Astrocyte (in vitro differentiated cells and primary cell): ENCODE results near the gene PPP1R37. TPM values are rescaled to one million over a fixed set of nuclear protein-coding genes. Genes with fewer than 3 reads are reported as not detected.

Source experiments
- DNase-seq: peaks from one replicate; pipeline ENCODE4 v3.0.0-alpha.2; 2010; ENCODE audit warnings: low read depth
- FAIRE-seq: peaks from 2 replicates; lab custom pipeline; 2011; peaks lifted over from hg19 to GRCh38; lab: Jason Lieb, UNC
- H2AFZ ChIP-seq: 2 replicates; pipeline ENCODE4 v1.6.0; 2012; ENCODE audit warnings: low read depth, low read length, inconsistent platforms
- H3K27ac ChIP-seq: 2 replicates; pipeline ENCODE4 v1.5.1; 2011; ENCODE audit warnings: low read depth, low read length, inconsistent platforms
- H3K27me3 ChIP-seq: 2 replicates; pipeline ENCODE4 v1.6.0; 2011; ENCODE audit warnings: low read length, inconsistent platforms; ENCODE audit not compliant: insufficient read depth
- H3K36me3 ChIP-seq: 2 replicates; pipeline ENCODE4 v1.5.1; 2011; ENCODE audit warnings: low read length, inconsistent platforms; ENCODE audit not compliant: insufficient read depth
- H3K4me1 ChIP-seq: 2 replicates; pipeline ENCODE4 v1.5.1; 2011; ENCODE audit warnings: low read length, inconsistent platforms; ENCODE audit not compliant: insufficient read depth
- H3K4me2 ChIP-seq: 2 replicates; pipeline ENCODE4 v1.6.0; 2012; ENCODE audit warnings: low read length, inconsistent platforms
- H3K4me3 ChIP-seq: 2 replicates; pipeline ENCODE4 v1.5.1; 2011; ENCODE audit warnings: low read depth, mild to moderate bottlenecking, low read length, inconsistent platforms; ENCODE audit not compliant: insufficient read depth
- H3K79me2 ChIP-seq: 2 replicates; pipeline ENCODE4 v1.6.0; 2012; ENCODE audit warnings: mild to moderate bottlenecking, low read length, inconsistent platforms; ENCODE audit not compliant: insufficient read depth
- H3K9ac ChIP-seq: 2 replicates; pipeline ENCODE4 v1.6.0; 2012; ENCODE audit warnings: mild to moderate bottlenecking, low read length, inconsistent platforms
- H3K9me3 ChIP-seq: 2 replicates; pipeline ENCODE4 v1.5.1; 2012; ENCODE audit warnings: low read depth, mild to moderate bottlenecking, low read length, inconsistent platforms; ENCODE audit not compliant: insufficient read depth
- H4K20me1 ChIP-seq: 2 replicates; pipeline ENCODE4 v1.6.0; 2012; ENCODE audit warnings: low read length, inconsistent platforms; ENCODE audit not compliant: insufficient read depth
- H3K27ac Mint-ChIP-seq: one replicate; pipeline ENCODE4 v1.8.0; 2021; ENCODE audit warnings: mild to moderate bottlenecking, mixed read lengths; ENCODE audit not compliant: unreplicated experiment
- H3K27me3 Mint-ChIP-seq: one replicate; pipeline ENCODE4 v1.8.0; 2021; ENCODE audit warnings: low read depth, mixed read lengths; ENCODE audit not compliant: unreplicated experiment
- H3K36me3 Mint-ChIP-seq: one replicate; pipeline ENCODE4 v1.8.0; 2021; ENCODE audit warnings: low read depth, mixed read lengths; ENCODE audit not compliant: unreplicated experiment
- H3K4me1 Mint-ChIP-seq: one replicate; pipeline ENCODE4 v1.8.0; 2021; ENCODE audit warnings: low read depth, mixed read lengths; ENCODE audit not compliant: unreplicated experiment
- H3K4me3 Mint-ChIP-seq: one replicate; pipeline ENCODE4 v1.8.0; 2021; ENCODE audit warnings: mild to moderate bottlenecking, moderate library complexity, mixed read lengths; ENCODE audit not compliant: unreplicated experiment
- H3K9me3 Mint-ChIP-seq: one replicate; pipeline ENCODE4 v1.8.0; 2021; ENCODE audit warnings: mild to moderate bottlenecking, mixed read lengths; ENCODE audit not compliant: unreplicated experiment
- CTCF ChIP-seq: IDR thresholded peaks from 2 replicates; pipeline ENCODE4 v1.5.1; 2011; ENCODE audit warnings: low read depth, mild to moderate bottlenecking, inconsistent platforms, low read length, moderate library complexity; ENCODE audit not compliant: insufficient read depth
- EZH2 ChIP-seq: IDR thresholded peaks from 2 replicates; pipeline ENCODE4 v1.6.1; 2012; ENCODE audit warnings: mild to moderate bottlenecking, low read length, inconsistent platforms; ENCODE audit not compliant: insufficient read depth
- total RNA-seq: library from RNA; stranded (reverse); gene quantifications from 2 replicates; pipeline ENCODE4 v1.2.1, GENCODE V29; 2021

The PPP1R37 gene
- total RNA-seq, 1 donor from 2014 or later: 29.1 TPM

DNA sequence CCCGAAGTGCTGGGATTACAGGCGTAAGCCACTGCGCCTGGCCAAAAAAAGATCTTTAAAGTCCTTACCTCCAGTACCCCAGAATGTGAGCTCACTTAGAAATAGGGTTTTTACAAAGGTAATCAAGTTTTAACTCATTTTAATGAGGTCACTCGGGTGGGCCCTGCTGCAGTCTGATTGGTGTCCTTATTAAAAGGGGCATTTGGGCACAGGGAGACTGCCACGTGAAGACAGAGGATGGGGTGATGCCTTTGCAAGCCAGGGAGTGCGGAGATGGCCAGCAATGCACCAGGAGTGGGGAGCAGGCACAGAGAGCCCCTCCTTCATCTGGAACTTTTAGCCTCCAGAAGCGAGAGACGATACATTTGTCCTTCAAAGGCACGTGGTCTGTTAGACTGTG is 56.1 kb downstream of the PPP1R37 start:
- H3K4me3 Mint-ChIP-seq: peak overlapping the region; percentile 50
- Histone ChIP-seq H3K4me2 (no peak overlapping the region), H3K4me1 (peaks cover 19% of the 10 kb centered on the region), H3K9me3 (no peaks in the 10 kb centered on the region), H2AFZ (no peak overlapping the region), H3K27ac (no peak overlapping the region), H3K79me2 (no peaks in the 10 kb centered on the region), H3K9ac (no peak overlapping the region), H4K20me1 (peaks cover 29% of the 10 kb centered on the region), H3K27me3 (peaks cover 18% of the 10 kb centered on the region), H3K36me3 (no peaks in the 10 kb centered on the region), H3K4me3 (no peak overlapping the region)
- peaks cover 2% of the 10 kb centered on the region for H3K4me1 Mint-ChIP-seq
- TF ChIP-seq CTCF: no peak
- no peak for TF ChIP-seq EZH2
- FAIRE-seq (no peak), DNase-seq (no peak)
- peaks cover 7% of the 10 kb centered on the region for H3K9me3 Mint-ChIP-seq
- peaks cover 26% of the 10 kb centered on the region for H3K36me3 Mint-ChIP-seq
- H3K27me3 Mint-ChIP-seq: peaks cover 13% of the 10 kb centered on the region
- no peak overlapping the region for H3K27ac Mint-ChIP-seq

DNA sequence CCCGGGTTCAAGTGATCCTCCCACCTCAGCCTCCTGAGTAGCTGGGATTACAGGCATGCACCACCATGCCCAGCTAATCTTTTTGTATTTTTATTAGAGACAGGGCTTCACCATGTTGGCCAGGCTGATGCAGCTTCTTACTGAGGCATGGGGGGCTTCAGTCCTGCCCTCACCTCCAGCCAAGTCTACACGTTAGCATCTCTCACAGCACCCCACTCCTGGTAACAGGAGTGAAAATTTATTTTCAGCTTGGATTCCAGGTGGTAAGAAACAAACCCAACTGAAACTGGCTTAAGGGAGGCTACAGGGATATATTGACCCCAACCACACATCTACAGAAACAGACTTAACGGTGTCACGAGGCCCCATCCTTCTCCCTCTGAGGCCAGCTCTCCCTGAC is 57.2 kb downstream of the PPP1R37 start:
- FAIRE-seq: no peak
- H3K4me2 ChIP-seq: no peak overlapping the region
- no peak overlapping the region for H3K9ac ChIP-seq
- H3K4me1 ChIP-seq: peaks cover 23% of the 10 kb centered on the region
- Mint-ChIP-seq H3K36me3 (peaks cover 30% of the 10 kb centered on the region), H3K9me3 (peaks cover 10% of the 10 kb centered on the region), H3K27me3 (peaks cover 13% of the 10 kb centered on the region), H3K27ac (no peak overlapping the region), H3K4me1 (peaks cover 5% of the 10 kb centered on the region), H3K4me3 (no peak overlapping the region)
- no peak overlapping the region for H3K27ac ChIP-seq
- H4K20me1 ChIP-seq: peaks cover 33% of the 10 kb centered on the region
- H3K4me3 ChIP-seq: no peak overlapping the region
- H3K9me3 ChIP-seq: no peaks in the 10 kb centered on the region
- no peaks in the 10 kb centered on the region for H3K36me3 ChIP-seq
- no peak overlapping the region for H2AFZ ChIP-seq
- peaks cover 18% of the 10 kb centered on the region for H3K27me3 ChIP-seq
- no peak for TF ChIP-seq EZH2
- TF ChIP-seq CTCF: no peak
- no peaks in the 10 kb centered on the region for H3K79me2 ChIP-seq
- no peak for DNase-seq

- no peak for FAIRE-seq
These were observed 57.8 kb downstream of the PPP1R37 start for GRCh38 chr19:45150751-45151281.

More at GRCh38 chr19:45150751-45151281, 57.8 kb downstream of the PPP1R37 start:
- Histone ChIP-seq H3K4me2 (no peak overlapping the region), H3K9me3 (no peaks in the 10 kb centered on the region), H3K4me3 (no peak overlapping the region), H3K9ac (no peak overlapping the region), H3K4me1 (peaks cover 23% of the 10 kb centered on the region), H3K36me3 (no peaks in the 10 kb centered on the region), H3K79me2 (no peaks in the 10 kb centered on the region), H2AFZ (no peak overlapping the region), H4K20me1 (peaks cover 33% of the 10 kb centered on the region), H3K27me3 (peaks cover 18% of the 10 kb centered on the region), H3K27ac (no peak overlapping the region)
- peaks cover 5% of the 10 kb centered on the region for H3K4me1 Mint-ChIP-seq
- no peak overlapping the region for H3K4me3 Mint-ChIP-seq
- no peak for DNase-seq
- H3K27ac Mint-ChIP-seq: no peak overlapping the region
- H3K27me3 Mint-ChIP-seq: peaks cover 16% of the 10 kb centered on the region
- no peak for TF ChIP-seq EZH2
- no peak for TF ChIP-seq CTCF
- H3K9me3 Mint-ChIP-seq: peaks cover 10% of the 10 kb centered on the region
- peaks cover 32% of the 10 kb centered on the region for H3K36me3 Mint-ChIP-seq
